Osteoblast (primary cell): Measurements from ENCODE around the gene FAM177B. TPM values are rescaled to one million over a fixed set of nuclear protein-coding genes. Genes with fewer than 3 reads are reported as not detected.
A peak's percentile ranks its signal among the peaks of the same experiment; 100 is the strongest.

Experiments
- DNase-seq: peaks from one replicate; pipeline ENCODE4 v3.0.0; 2011; ENCODE audit warnings: low spot score, mixed read lengths; ENCODE audit not compliant: insufficient read length; ENCODE audit errors: missing footprints
- H2AFZ ChIP-seq: 2 replicates; pipeline ENCODE4 v1.6.0; 2011; ENCODE audit warnings: mild to moderate bottlenecking, low read length
- H3K27ac ChIP-seq: 2 replicates; pipeline ENCODE4 v1.5.1; 2011; ENCODE audit warnings: mild to moderate bottlenecking, low read depth, low read length, moderate library complexity
- H3K27me3 ChIP-seq: 2 replicates; pipeline ENCODE4 v1.6.0; 2012; ENCODE audit warnings: mild to moderate bottlenecking, control low read depth, inconsistent platforms, low read length, moderate library complexity; ENCODE audit not compliant: insufficient read depth
- H3K36me3 ChIP-seq: 2 replicates; pipeline ENCODE4 v1.5.1; 2011; ENCODE audit warnings: mild to moderate bottlenecking, low read length, control low read depth, moderate library complexity; ENCODE audit not compliant: insufficient read depth
- H3K4me1 ChIP-seq: 2 replicates; pipeline ENCODE4 v1.5.1; 2011; ENCODE audit warnings: mild to moderate bottlenecking, low read length, control low read depth, moderate library complexity; ENCODE audit not compliant: insufficient read depth
- H3K4me2 ChIP-seq: 2 replicates; pipeline ENCODE4 v1.6.0; 2011; ENCODE audit warnings: mild to moderate bottlenecking, low read length; ENCODE audit not compliant: insufficient read depth
- H3K4me3 ChIP-seq: fragments of 200-600 bp; sonication (generic); 3 replicates; pipeline ENCODE4 v1.5.1; 2012; ENCODE audit warnings: mild to moderate bottlenecking, low read length, inconsistent platforms; ENCODE audit not compliant: insufficient read depth
- H3K79me2 ChIP-seq: 2 replicates; pipeline ENCODE4 v1.6.0; 2012; ENCODE audit warnings: mild to moderate bottlenecking, low read length, control low read depth, inconsistent platforms; ENCODE audit not compliant: insufficient read depth
- H3K9me3 ChIP-seq: 2 replicates; pipeline ENCODE4 v1.5.1; 2011; ENCODE audit warnings: low read depth, low read length, control low read depth
- H4K20me1 ChIP-seq: 2 replicates; pipeline ENCODE4 v1.6.0; 2012; ENCODE audit warnings: mild to moderate bottlenecking, low read length, control low read depth; ENCODE audit not compliant: insufficient read depth
- total RNA-seq: library from RNA; depleted of rRNA; stranded (reverse); fragments of >200 nt; gene quantifications from 2 replicates; pipeline ENCODE4 v1.2.3, GENCODE V29; 2012
- TF ChIP-seq, protein P1 (sequence below): IDR thresholded peaks from 2 replicates; pipeline ENCODE4 v1.5.1; 2011; ENCODE audit warnings: mild to moderate bottlenecking, low read depth, low read length, moderate library complexity; ENCODE audit errors: extremely low read depth

FAM177B gene
- total RNA-seq, 1 donor, result not detected

DNA sequence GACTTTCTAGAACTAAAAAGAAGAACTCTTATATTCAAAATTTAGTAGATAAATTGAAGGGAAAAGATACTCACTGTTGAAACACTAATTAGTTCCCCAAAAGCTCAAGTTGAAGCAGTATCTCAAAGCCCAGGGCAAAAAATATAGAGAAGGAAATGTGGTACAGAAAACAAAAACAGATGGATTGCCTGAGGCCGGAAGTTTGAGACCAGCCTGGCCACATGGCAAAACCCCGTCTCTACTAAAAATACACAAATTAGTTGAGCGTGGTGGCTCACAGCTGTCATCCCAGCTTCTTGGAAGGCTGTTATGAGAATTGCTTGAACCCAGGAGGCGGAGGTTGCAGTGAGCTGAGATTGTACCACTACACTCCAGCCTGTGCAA lies 36.0 kb downstream of the FAM177B start:
- Histone ChIP-seq H3K9me3 (peaks cover 5% of the 10 kb centered on the region), H3K79me2 (no peaks in the 10 kb centered on the region), H3K27me3 (peaks cover 3% of the 10 kb centered on the region), H3K27ac (no peak overlapping the region), H3K36me3 (no peaks in the 10 kb centered on the region), H2AFZ (peak overlapping the region; percentile 46), H3K4me2 (no peak overlapping the region), H3K4me3 (no peak overlapping the region), H3K4me1 (no peaks in the 10 kb centered on the region), H4K20me1 (no peaks in the 10 kb centered on the region)
- TF ChIP-seq, protein P1, sequence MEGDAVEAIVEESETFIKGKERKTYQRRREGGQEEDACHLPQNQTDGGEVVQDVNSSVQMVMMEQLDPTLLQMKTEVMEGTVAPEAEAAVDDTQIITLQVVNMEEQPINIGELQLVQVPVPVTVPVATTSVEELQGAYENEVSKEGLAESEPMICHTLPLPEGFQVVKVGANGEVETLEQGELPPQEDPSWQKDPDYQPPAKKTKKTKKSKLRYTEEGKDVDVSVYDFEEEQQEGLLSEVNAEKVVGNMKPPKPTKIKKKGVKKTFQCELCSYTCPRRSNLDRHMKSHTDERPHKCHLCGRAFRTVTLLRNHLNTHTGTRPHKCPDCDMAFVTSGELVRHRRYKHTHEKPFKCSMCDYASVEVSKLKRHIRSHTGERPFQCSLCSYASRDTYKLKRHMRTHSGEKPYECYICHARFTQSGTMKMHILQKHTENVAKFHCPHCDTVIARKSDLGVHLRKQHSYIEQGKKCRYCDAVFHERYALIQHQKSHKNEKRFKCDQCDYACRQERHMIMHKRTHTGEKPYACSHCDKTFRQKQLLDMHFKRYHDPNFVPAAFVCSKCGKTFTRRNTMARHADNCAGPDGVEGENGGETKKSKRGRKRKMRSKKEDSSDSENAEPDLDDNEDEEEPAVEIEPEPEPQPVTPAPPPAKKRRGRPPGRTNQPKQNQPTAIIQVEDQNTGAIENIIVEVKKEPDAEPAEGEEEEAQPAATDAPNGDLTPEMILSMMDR, result no peak
- DNase-seq, result no peak

DNA sequence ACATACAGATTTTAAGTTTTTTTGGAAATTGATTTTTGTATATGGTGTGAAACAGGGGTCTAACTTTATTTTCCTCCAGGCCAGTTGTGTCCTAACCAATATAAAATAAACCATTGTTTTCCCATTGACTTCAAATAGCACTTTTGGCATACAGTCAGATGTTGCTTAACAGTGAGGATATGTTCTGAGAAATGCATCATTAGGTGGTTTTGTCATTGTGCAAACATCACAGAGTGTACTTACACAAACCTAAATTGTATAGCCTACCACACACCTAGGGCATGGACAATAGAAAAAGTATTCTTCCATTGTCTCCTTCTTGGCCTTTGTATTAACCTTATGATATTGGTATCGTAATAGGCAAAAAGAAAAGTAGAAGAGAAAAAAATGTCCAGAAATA lies 40.5 kb downstream of the FAM177B start:
- H4K20me1 ChIP-seq, result no peaks in the 10 kb centered on the region
- H3K79me2 ChIP-seq, result no peaks in the 10 kb centered on the region
- no peak overlapping the region for H3K4me3 ChIP-seq
- no peaks in the 10 kb centered on the region for H3K36me3 ChIP-seq
- no peak overlapping the region for H3K27ac ChIP-seq
- no peaks in the 10 kb centered on the region for H3K4me1 ChIP-seq
- no peak overlapping the region for H2AFZ ChIP-seq
- peaks cover 3% of the 10 kb centered on the region for H3K27me3 ChIP-seq
- H3K9me3 ChIP-seq, result no peaks in the 10 kb centered on the region
- no peak for DNase-seq
- TF ChIP-seq, protein P1, result no peak
- H3K4me2 ChIP-seq, result no peak overlapping the region

DNA sequence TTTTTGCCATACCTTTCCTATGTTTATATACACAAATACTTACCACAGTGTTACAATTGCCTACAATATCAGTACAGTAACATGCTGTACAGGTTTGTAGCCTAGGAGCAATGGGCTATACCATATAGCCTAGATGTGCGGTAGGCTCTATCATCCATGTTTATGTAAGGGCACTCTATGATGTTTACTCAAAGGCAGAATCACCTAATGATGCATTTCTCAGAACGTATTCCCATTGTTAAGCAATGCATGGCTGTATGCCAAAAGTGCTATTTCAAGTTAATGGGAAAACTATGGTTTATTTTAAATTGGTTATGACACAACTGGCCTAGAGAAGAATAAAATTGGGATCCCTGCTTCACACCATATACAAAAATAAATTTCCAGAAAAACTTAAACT lies 41.0 kb downstream of the FAM177B start:
- Histone ChIP-seq H3K9me3 (no peaks in the 10 kb centered on the region), H3K27me3 (peaks cover 3% of the 10 kb centered on the region), H4K20me1 (no peaks in the 10 kb centered on the region), H3K4me1 (no peaks in the 10 kb centered on the region), H3K4me2 (no peak overlapping the region), H3K36me3 (no peaks in the 10 kb centered on the region), H3K4me3 (no peak overlapping the region), H2AFZ (no peak overlapping the region), H3K27ac (no peak overlapping the region), H3K79me2 (no peaks in the 10 kb centered on the region)
- no peak for DNase-seq
- TF ChIP-seq, protein P1, result no peak

DNA sequence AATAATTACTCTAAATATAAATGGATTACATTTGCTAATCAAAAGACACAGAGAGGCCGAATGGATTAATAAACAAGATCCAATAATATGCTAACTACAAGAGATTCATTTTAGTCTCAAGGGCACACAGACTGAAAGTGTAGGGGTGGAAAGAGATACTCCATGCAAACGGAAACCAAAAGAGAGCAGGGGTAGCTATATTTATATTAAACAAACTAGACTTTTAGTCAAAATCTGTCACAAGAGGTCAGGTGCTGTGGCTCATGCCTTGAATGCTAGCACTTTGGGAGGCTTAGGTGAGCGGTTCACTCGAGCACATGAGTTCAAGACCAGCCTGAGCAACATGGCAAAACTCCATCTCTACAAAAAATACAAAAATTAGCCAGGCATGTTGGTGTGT lies 44.2 kb downstream of the FAM177B start:
- Histone ChIP-seq H4K20me1 (no peaks in the 10 kb centered on the region), H3K4me3 (no peak overlapping the region)
- TF ChIP-seq, protein P1, result no peak

More for the DNA sequence above, 44.2 kb downstream of the FAM177B start:
- Histone ChIP-seq H3K27me3 (peaks cover 23% of the 10 kb centered on the region), H3K27ac (no peak overlapping the region), H3K4me2 (no peak overlapping the region), H3K4me1 (no peaks in the 10 kb centered on the region), H3K9me3 (no peaks in the 10 kb centered on the region), H3K79me2 (no peaks in the 10 kb centered on the region), H2AFZ (no peak overlapping the region), H3K36me3 (no peaks in the 10 kb centered on the region)
- no peak for DNase-seq
